ENCODE data around the gene HSP90AB1. TPM values are rescaled to one million over a fixed set of nuclear protein-coding genes. Genes with fewer than 3 reads are reported as not detected.

The HSP90AB1 gene
- total and polyA plus RNA-seq, 9 of the 15 experiments (the other 6 are each of a cell fraction or from before 2014, with no cell fraction given): 1,780 to 3,358 (median 2,262) TPM

- peak overlapping the region in 1 of 2 experiments; percentile 24; a peak in 1 of 4 replicates for H3K9ac ChIP-seq (ENCODE audit: insufficient read depth in 1 of 2, low read depth in 2 of 2, low read length in 2 of 2)
- H3K27ac ChIP-seq (ENCODE audit: extremely low read depth, low read depth, low read length): no peak overlapping the region
- intact Hi-C loops (cut with micrococcal nuclease) (no loop called here), in situ Hi-C loops (cut with MboI) (no loop called here)
- POLR2A ChIA-PET: interaction anchor here (0.6 to 8.2 kb wide), 4 partner anchors 13 to 868 kb away, joined by 3 to 69 read pairs (median 4); partner anchors contain the start of gene HSP90AB1
- FAIRE-seq: no peak
- H3K27me3 ChIP-seq (ENCODE audit: control insufficient read depth in 2 of 2, insufficient read depth in 2 of 2, low read length in 2 of 2): no peaks in the 10 kb centered on the region
- peaks cover 6% of the 10 kb centered on the region for H3K9me1 ChIP-seq (ENCODE audit: control insufficient read depth, insufficient read depth, low read length)
- H4K20me1 ChIP-seq (replicated peaks; ENCODE audit: control insufficient read depth, insufficient read depth, low read length): peaks cover 9% of the 10 kb centered on the region
- ATAC-seq: no peak
- peaks cover 32% of the 10 kb centered on the region for H3K79me2 ChIP-seq (ENCODE audit: control insufficient read depth, insufficient read depth, low read length)
- CTCF ChIA-PET (ENCODE audit: low intra/inter-chr PET ratio): no interaction called here
- no peak overlapping the region for H3K4me3 ChIP-seq
- H3K9me3 ChIP-seq (replicated peaks; ENCODE audit: control insufficient read depth, insufficient read depth, low read depth, low read length): no peaks in the 10 kb centered on the region
- no peak overlapping the region for H3K4me2 ChIP-seq (ENCODE audit: insufficient read depth, low read length)
- H2AFZ ChIP-seq (ENCODE audit: low read depth, low read length): no peak overlapping the region
- BruUV-seq (replicated peaks): no TSS peak
- 81% methylated on average over 6 of the region's 6 CpGs for WGBS (ENCODE audit: insufficient coverage, low coverage, missing lambda C conversion rate)
- no peak for DNase-seq (ENCODE audit: extremely low read depth in 1 of 4, low spot score in 3 of 4)
- H3K36me3 ChIP-seq (ENCODE audit: control insufficient read depth, insufficient read depth, low read length): peaks cover 52% of the 10 kb centered on the region; the same call in 1 of the 3 replicates
- H3K4me1 ChIP-seq (replicated peaks in 1 of 2; ENCODE audit: control insufficient read depth in 2 of 2, insufficient read depth in 2 of 2, low read length in 2 of 2): peaks cover 33 to 57% of the 10 kb centered on the region in 2 experiments; a peak in 4 of 5 replicates
- TF ChIP-seq, protein P1, sequence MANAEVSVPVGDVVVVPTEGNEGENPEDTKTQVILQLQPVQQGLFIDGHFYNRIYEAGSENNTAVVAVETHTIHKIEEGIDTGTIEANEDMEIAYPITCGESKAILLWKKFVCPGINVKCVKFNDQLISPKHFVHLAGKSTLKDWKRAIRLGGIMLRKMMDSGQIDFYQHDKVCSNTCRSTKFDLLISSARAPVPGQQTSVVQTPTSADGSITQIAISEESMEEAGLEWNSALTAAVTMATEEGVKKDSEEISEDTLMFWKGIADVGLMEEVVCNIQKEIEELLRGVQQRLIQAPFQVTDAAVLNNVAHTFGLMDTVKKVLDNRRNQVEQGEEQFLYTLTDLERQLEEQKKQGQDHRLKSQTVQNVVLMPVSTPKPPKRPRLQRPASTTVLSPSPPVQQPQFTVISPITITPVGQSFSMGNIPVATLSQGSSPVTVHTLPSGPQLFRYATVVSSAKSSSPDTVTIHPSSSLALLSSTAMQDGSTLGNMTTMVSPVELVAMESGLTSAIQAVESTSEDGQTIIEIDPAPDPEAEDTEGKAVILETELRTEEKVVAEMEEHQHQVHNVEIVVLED (CRISPR knock-in tag; IDR thresholded peaks at IDR 0.05): no peak
- no peak for TF ChIP-seq ZNF239 (CRISPR knock-in tag; IDR thresholded peaks at IDR 0.05)
- TF ChIP-seq POLR2G (IDR thresholded peaks at IDR 0.05; ENCODE audit: low read depth, low read length): no peak
- no peak for TF ChIP-seq ETV1 (tag; conservative IDR thresholded peaks at IDR 0.05; ENCODE audit: low read depth)
- TF ChIP-seq EP300 (IDR thresholded peaks at IDR 0.05; ENCODE audit: low read length): no peak
- TF ChIP-seq PTTG1 (tag; IDR thresholded peaks at IDR 0.05; ENCODE audit: low read depth): no peak
- TF ChIP-seq ZBTB1 (CRISPR knock-in tag; IDR thresholded peaks at IDR 0.05; ENCODE audit: borderline replicate concordance, low read depth): no peak
- TF ChIP-seq STAT6 (CRISPR knock-in tag; IDR thresholded peaks at IDR 0.05): no peak
- TF ChIP-seq ELF2 (CRISPR knock-in tag; IDR thresholded peaks at IDR 0.05): no peak
- TF ChIP-seq IRF2 (CRISPR knock-in tag; IDR thresholded peaks at IDR 0.05): no peak
- TF ChIP-seq, protein P2, sequence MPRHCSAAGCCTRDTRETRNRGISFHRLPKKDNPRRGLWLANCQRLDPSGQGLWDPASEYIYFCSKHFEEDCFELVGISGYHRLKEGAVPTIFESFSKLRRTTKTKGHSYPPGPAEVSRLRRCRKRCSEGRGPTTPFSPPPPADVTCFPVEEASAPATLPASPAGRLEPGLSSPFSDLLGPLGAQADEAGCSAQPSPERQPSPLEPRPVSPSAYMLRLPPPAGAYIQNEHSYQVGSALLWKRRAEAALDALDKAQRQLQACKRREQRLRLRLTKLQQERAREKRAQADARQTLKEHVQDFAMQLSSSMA (CRISPR knock-in tag; IDR thresholded peaks at IDR 0.05): no peak
- TF ChIP-seq TGIF2 (CRISPR knock-in tag; IDR thresholded peaks at IDR 0.05): no peak
- TF ChIP-seq PHF21A (IDR thresholded peaks at IDR 0.05; ENCODE audit: borderline replicate concordance, low read depth): no peak
- TF ChIP-seq ZNF263 (CRISPR knock-in tag; IDR thresholded peaks at IDR 0.05; ENCODE audit: borderline replicate concordance): no peak
- TF ChIP-seq ILF3 (IDR thresholded peaks at IDR 0.05; ENCODE audit: borderline replicate concordance): no peak
Measured at GRCh38 chr6:44260451-44261297, 13.8 kb downstream of the HSP90AB1 start.

Data from K562 (cell line).